ENCODE measurements around the gene FAM118A.

- TF ChIP-seq CTCF (IDR thresholded peaks at IDR 0.05) (no peak), POLR2A (IDR thresholded peaks at IDR 0.05) (no peak)
Measured at GRCh38 chr22:45357490-45357889, 47.8 kb downstream of the FAM118A start.
